A172 (cell line): ENCODE data around the gene MCF2L2. TPM values are rescaled to one million over a fixed set of nuclear protein-coding genes. Genes with fewer than 3 reads are reported as not detected.
"Not testable (repeated sequence)": the region's sequence is repeated elsewhere in the genome, so short reads cannot be mapped to it uniquely, and the experiment has no call there.

Experiments
- DNase-seq: peaks from one replicate; pipeline ENCODE4 v3.0.0-alpha.2; 2015; ENCODE audit warnings: low spot score
- total RNA-seq: library from RNA; depleted of rRNA; stranded (reverse); fragments of >200 nt; shearing (Covaris generic); gene quantifications from 2 replicates; pipeline ENCODE4 v1.2.3, GENCODE V29; 2014

MCF2L2 gene
- total RNA-seq, 1 experiment from 2014 or later, result 0.22 TPM

GRCh38 chr3:183446838-183447205, 18.4 kb upstream of the MCF2L2 start:
- DNase-seq, result no peak

DNA sequence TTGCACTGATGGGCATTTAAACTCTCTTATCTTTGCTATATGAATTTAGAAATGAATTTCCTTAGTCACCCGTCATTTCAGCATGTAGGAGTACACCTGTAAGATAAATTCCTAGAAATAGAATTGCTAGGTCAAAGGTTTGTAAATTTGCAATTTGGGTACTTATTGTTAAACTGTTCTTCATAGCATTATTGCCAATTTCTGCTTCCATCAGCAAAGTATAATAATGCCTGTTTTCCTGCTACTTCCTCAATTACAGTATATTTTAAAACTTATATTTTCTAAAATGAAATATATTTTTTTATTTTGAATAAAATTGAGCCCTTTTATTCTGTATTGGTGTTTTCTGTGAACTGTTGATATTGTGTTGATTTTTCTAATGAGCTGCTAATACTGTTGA, 16.3 kb upstream of the MCF2L2 start:
- DNase-seq, result no peak

DNA sequence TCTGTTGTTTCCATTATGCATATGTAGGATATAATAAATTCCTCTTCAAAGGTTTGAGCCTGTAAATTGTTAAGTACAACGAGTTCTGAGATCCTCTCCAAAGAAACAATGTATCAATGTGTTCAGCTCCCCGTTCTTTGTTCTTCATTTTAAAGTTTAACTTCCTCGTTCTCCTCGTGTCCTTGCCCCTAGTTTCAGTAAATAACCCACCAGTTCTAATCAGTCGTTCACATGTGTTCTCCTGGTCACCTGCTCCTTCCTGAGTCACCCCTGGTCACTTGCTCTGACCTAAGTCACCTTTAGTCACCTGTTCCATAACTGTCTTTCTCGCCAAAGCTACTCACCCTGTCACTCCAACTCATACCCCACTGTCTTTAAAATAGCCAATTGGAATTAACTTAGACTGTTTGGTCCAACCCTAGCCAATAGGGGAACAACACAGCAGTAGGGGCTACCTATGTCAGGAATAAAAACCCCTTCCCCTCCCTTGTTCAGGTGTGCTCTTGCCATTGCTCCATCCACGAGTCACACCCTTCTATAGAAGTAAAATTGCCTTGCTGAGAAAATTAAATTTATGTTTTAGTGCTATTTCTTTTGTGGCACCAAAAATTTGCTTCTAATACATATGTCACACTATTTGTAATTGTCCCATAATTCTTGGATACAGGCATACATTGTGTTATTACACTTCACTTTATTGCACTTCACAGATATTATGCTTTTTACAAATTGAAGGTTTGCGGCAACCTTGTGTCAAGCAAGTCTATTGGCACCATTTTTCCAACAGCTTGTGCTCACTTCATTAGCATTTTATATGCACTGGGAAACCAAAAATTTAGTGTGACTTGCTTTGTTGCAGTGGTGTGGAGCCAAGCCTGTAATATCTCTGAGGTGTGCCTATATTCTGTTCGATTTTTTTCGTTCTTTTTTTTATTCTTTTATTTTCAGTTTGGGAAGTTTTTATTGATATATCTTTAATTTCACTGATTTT, 15.3 kb upstream of the MCF2L2 start:
- no peak for DNase-seq

DNA sequence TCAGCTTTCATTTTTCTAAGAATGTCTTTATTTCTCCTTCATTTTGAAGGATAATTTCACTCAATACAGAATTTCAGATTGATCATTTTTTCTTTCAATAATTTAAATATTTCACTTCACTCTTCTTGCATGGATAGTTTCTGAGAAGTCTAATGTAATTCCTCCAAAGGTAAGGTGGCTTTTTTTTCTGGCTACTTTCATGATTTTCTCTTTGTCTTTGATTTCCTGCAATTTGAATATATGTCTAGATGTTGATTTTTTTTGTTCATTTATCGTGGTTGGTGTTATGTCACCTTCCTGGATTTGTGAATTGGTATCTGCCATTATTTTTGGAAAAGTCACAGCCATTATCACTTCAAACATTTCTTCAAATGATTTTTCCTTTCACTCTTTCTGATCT, 14.6 kb upstream of the MCF2L2 start:
- no peak for DNase-seq

- DNase-seq, result not testable (repeated sequence)
Measured at GRCh38 chr3:183440521-183440920, 12.1 kb upstream of the MCF2L2 start.

DNA sequence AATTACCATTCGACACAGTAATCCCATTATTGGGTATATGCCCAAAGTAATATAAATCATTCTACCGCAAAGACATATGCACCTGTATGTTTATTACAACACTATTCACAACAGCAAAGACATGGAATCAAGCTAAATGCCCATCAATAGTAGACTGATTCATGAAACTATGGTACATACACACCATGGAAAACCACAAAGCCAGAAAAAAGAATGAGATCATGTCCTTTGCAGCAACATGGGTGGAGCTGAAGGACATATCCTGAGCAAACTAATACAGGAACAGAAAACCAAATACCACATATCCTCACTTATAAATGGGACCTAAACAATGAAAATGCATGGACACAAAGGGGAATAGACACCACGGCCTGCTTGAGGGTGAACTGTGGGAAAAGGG, 11.1 kb upstream of the MCF2L2 start:
- DNase-seq, result no peak

GRCh38 chr3:183438735-183439134, 10.3 kb upstream of the MCF2L2 start:
- DNase-seq, result no peak

- DNase-seq, result no peak
Measured at GRCh38 chr3:183437666-183438564, 9.5 kb upstream of the MCF2L2 start.

DNA sequence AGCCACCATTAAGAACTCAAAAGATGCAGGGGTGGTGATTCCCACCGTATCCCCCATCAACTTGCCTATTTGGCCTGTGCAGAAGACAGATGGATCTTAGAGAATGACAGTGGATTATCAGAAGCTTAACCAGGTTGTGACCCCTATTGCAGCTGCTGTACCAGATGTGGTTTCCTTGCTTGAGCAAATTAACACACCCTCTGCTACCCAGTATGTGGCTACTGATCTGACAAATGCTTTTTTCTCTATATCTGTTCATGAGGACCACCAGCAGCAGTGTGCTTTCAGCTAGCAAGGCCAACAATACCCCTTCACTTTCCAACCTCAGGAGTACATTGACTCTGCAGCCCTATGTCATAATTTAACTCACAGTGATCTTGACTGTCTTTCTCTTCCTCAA, 8.6 kb upstream of the MCF2L2 start:
- no peak for DNase-seq

GRCh38 chr3:183435661-183436060, 7.2 kb upstream of the MCF2L2 start:
- no peak for DNase-seq

GRCh38 chr3:183434992-183435391, 6.6 kb upstream of the MCF2L2 start:
- DNase-seq, result no peak

GRCh38 chr3:183434503-183434902, 6.1 kb upstream of the MCF2L2 start:
- DNase-seq, result no peak

- no peak for DNase-seq
Measured at GRCh38 chr3:183430325-183430957, 2.0 kb upstream of the MCF2L2 start.

DNA sequence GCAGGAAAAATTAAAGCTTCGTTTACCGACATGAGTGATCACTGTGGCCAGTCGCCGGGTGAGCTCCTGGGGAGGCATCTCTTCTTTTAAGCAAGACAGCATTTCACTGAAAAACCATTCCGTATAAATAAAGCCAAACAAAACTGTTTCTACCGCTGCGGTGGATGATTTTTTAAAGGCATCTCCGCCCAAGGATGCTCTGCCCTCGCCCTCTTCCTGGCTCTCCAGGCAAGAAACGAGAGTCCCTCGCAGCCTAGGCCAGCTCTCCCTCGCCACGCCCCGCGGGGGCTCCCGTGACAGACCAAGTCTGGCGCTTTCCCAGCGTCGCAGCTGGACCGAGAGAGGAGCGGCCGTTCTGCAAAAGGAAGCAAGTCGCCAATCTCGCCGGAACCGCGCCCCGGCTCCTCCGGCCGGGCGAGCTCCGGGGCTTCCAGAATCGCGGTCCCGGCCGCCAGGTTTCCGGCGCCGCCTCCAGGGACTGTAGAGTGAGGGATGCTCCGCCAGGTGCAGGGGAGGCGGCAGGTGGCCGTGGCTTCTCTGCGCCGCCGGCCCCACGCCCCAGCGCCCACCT, 458 bp downstream of the MCF2L2 start:
- DNase-seq, result peak; percentile 25

- DNase-seq, result no peak
Measured at GRCh38 chr3:183427196-183427875, 1.1 kb downstream of the MCF2L2 start.

DNA sequence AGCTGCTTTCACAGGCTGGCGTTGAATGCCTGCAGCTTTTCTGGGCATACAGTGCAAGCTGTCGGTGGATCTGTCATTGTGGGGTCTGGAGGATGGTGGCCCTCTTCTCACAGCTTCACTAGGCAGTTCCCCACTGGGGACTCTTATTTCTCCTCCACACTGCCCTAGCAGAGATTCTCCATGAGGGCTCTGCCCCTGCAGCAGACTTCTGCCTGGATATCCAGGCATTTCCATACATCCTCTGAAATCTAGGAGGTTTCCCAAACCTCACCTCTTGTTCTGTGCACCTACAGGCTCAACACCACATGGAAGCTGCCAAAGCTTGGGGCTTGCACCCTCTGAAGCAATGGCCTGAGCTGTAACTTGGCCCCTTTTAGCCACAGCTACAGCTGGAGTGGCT, 9.6 kb downstream of the MCF2L2 start:
- DNase-seq, result not testable (repeated sequence)

- DNase-seq, result no peak
Measured at GRCh38 chr3:183411216-183411922, 17.1 kb downstream of the MCF2L2 start.

DNA sequence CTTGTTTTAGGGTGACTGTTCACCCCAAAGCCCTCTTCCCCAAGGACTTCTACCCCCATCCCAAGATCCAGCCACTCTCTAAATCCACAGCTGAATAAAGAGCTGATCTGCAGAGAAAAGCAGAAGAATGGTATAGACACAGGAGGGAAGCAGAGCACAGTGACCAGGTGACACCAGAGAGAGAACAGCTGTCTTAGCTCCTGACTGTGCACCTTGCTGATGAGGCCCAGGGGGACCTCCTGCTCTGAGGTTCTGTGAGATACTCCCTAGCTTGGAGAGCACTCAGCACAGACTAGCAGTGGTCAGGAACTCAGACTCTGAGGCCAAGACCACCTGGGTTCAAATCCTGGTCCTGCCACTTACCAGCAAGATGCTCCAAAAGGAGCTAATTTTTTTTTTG, 17.7 kb downstream of the MCF2L2 start:
- no peak for DNase-seq

DNA sequence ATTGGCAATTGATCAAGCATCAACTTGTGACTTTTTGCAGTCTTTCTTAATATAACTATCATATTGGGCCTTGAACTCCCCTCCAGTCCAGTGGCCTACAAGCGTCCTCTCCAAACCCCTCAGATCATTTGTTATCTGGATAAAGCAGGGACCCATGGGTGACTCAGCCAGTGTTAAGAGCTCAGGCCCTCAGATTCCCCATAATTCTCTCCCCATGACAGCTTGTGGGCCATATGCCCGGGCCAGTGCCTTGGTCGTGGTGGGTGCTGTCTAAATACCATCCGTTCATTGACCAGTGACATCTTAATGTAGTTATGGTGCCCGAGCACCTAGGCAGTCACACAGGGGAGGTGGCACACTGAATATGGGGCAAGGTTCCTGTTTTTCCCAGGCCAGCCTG, 18.1 kb downstream of the MCF2L2 start:
- peak; percentile 91 for DNase-seq

DNA sequence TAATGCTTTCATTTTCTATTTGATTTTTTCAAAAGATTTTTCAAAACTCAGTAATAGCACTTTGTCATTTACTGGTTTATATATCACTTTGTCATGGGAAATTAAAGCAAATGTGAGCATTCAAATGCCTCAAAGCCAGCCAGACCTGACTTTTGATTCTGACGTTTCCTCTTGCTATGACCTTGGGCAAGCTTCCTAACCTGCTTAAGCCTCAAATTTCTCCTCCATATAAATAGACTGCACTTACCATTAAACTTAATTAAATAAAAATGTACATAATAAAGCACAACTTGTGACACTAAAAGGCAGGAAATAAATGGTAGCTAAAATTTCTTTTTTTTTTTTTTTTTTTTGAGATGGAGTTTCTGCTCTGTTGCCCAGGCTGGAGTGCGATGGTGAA, 19.2 kb downstream of the MCF2L2 start:
- no peak for DNase-seq

DNA sequence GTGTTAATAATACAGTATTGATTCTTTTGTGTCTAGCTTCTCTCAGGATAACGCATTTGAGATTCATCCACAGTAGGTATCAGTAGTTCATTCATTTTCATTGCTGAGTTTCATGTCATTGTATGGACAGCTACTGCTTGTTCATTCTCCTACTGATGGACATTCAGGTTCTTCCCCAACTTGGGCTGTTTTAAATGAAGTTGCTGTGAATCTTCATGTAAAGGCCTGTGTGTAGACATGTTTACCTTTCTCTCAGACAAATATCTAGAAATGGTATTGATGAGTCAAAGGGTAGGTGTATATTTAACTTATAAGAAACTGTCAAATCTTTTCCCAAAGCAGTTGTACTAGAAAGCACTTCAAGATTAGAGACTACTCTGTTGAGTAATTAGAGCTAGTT, 26.7 kb downstream of the MCF2L2 start:
- DNase-seq, result no peak
